Ishikawa (cell line): Measurements from ENCODE around the gene DOCK1.

Source experiments
- EGR1 ChIP-seq: IDR thresholded peaks from 2 replicates; pipeline ENCODE4 v1.6.1; 2012
- EP300 ChIP-seq: IDR thresholded peaks from 2 replicates; pipeline ENCODE4 v1.6.1; 2012; ENCODE audit warnings: borderline replicate concordance
- TCF12 ChIP-seq: IDR thresholded peaks from 2 replicates; pipeline ENCODE4 v1.6.1; 2012; ENCODE audit warnings: low read depth
- YY1 ChIP-seq: IDR thresholded peaks from 2 replicates; pipeline ENCODE4 v1.6.1; 2012; ENCODE audit warnings: low read depth
- ZBTB7A ChIP-seq: IDR thresholded peaks from 2 replicates; pipeline ENCODE4 v1.6.1; 2012; ENCODE audit warnings: low read depth

DNA sequence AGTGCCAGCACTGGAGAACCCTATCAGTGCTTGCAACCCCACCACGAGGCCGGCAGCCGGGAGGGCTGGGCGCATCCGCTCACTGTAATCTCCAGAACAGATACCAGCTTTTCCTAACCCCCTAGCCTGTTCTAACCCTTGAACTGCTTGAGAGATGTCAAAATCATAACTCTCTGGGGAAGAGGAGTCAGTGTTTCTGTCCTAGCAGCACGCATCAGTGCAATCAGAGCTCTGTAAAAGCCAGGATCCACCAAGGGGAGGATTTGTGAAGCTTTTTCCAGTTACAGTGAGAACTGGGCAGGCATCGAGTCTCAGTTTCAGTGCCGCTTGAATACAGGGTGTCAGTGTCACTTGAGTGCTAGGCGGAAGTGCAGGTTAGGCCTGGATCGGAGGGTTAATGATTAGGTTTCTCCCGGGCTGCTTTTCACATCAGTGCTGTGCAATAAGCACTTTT lies 395.7 kb downstream of the DOCK1 start:
- no peak for TF ChIP-seq EGR1
- TF ChIP-seq YY1: no peak
- no peak for TF ChIP-seq EP300
- TF ChIP-seq ZBTB7A: no peak
- no peak for TF ChIP-seq TCF12
